ENCODE results near the gene WNT10A.

DNA sequence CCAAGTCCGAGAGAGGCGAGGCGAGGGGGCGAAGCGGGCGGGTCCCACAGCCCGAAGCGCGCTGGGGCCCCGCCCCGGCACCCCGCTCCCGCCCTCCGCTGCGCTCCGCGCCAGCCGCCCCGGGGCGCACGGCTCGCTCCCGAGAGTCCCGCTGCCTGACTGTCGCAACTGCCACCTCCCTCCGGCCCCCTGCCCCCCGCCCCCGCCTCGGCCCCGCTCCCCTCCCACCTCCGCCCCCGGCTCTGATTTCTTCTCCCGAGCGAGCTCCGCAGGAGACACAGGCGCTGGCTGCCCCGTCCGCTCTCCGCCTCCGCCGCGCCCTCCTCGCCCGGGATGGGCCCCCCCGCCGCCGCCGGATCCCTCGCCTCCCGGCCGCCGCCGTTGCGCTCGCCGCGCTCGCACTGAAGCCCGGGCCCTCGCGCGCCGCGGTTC is 21.1 kb upstream of the WNT10A start, which contains the start of gene WNT6:
- TF ChIP-seq GATA2 (IDR thresholded peaks at IDR 0.05; ENCODE audit: low read depth, low read length), result no peak
- no peak for TF ChIP-seq GATA3 (IDR thresholded peaks at IDR 0.05; ENCODE audit: low read depth, low read length)

All from SH-SY5Y (cell line).